ENCODE measurements around the gene PVR. TPM values are rescaled to one million over a fixed set of nuclear protein-coding genes. Genes with fewer than 3 reads are reported as not detected.
A peak's percentile ranks its signal among the peaks of the same experiment; 100 is the strongest.

PVR gene
- total RNA-seq, 1 experiment from 2014 or later: 52.1 TPM

DNA sequence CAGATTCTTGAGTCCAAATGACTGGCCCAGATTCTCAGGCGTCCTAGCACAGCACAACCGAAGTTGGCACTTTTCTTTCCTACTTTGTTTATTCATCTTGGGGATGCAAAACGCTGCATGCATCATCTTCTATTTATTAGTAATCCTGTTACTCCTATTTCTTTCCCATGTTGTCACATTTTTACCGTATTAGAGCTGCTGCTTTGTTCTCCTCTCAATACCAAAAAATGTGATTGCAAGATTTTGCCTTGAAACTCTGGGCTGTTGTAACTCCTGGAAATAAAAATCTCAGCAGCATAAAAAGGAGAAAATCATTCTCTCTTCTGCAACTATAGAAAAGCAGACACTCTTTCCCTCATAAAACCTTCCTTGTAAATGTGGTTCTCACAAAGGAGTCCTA, 43.2 kb upstream of the PVR start:
- DNase-seq: no peak
- Histone ChIP-seq H3K27ac (no peak overlapping the region), H3F3A (ENCODE audit: insufficient read depth, low read depth) (peaks cover 17% of the 10 kb centered on the region; the same call in 1 of the 2 replicates), H4K20me1 (ENCODE audit: insufficient read depth) (no peaks in the 10 kb centered on the region), H3K36me3 (ENCODE audit: low read depth) (no peaks in the 10 kb centered on the region), H3K4me3 (no peak overlapping the region), H3K9me3 (ENCODE audit: insufficient read depth, low read depth) (peaks cover 3% of the 10 kb centered on the region; the same call in 1 of the 2 replicates), H3K27me3 (ENCODE audit: insufficient read depth, low read depth) (no peaks in the 10 kb centered on the region), H3K4me2 (no peak overlapping the region), H3K79me2 (ENCODE audit: low read depth) (no peaks in the 10 kb centered on the region), H3K4me1 (replicated peaks; ENCODE audit: insufficient read depth) (peaks cover 19% of the 10 kb centered on the region), H2AFZ (no peak overlapping the region), H3K9me2 (ENCODE audit: insufficient read depth) (no peaks in the 10 kb centered on the region)
- intact Hi-C loops (cut with micrococcal nuclease; ENCODE audit: unreplicated experiment): no loop called here
- TF ChIP-seq EZH2 (IDR thresholded peaks at IDR 0.05; ENCODE audit: low read depth): no peak
- TF ChIP-seq, protein P1, sequence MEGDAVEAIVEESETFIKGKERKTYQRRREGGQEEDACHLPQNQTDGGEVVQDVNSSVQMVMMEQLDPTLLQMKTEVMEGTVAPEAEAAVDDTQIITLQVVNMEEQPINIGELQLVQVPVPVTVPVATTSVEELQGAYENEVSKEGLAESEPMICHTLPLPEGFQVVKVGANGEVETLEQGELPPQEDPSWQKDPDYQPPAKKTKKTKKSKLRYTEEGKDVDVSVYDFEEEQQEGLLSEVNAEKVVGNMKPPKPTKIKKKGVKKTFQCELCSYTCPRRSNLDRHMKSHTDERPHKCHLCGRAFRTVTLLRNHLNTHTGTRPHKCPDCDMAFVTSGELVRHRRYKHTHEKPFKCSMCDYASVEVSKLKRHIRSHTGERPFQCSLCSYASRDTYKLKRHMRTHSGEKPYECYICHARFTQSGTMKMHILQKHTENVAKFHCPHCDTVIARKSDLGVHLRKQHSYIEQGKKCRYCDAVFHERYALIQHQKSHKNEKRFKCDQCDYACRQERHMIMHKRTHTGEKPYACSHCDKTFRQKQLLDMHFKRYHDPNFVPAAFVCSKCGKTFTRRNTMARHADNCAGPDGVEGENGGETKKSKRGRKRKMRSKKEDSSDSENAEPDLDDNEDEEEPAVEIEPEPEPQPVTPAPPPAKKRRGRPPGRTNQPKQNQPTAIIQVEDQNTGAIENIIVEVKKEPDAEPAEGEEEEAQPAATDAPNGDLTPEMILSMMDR (conservative IDR thresholded peaks at IDR 0.05): no peak
- POLR2A ChIA-PET (ENCODE audit: unreplicated experiment): no interaction called here
- no TSS peak for BruUV-seq (replicated peaks)
- CTCF ChIA-PET: no interaction called here

DNA sequence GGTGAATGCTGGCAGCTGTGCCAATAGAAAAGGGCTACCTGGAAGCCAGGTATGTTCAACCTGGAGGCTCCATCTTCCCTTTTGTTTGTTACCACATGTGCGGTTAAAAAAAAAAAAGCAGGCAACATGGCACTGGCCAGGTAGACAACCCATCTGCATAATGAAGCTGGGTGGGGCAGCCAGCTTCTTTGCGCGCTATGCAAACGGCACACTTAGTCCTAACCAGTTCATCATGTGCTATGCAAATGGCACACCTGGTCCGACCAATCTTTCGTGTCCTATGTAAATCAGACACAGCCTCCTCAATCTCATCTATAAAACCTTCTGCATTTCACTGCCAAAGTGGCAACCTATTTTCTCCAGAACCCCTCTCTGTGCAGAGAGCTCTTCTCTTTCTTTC, 41.6 kb upstream of the PVR start:
- peaks cover 3% of the 10 kb centered on the region; the same call in 1 of the 2 replicates for H3K9me3 ChIP-seq (ENCODE audit: insufficient read depth, low read depth)
- peaks cover 26% of the 10 kb centered on the region for H3K4me1 ChIP-seq (replicated peaks; ENCODE audit: insufficient read depth)
- H3K4me2 ChIP-seq: no peak overlapping the region
- intact Hi-C loops (cut with micrococcal nuclease; ENCODE audit: unreplicated experiment): loop anchor here (2.0 kb wide), 1 partner anchor 25 kb away; no protein-coding TSS in a partner anchor
- no peaks in the 10 kb centered on the region for H4K20me1 ChIP-seq (ENCODE audit: insufficient read depth)
- H3K79me2 ChIP-seq (ENCODE audit: low read depth): no peaks in the 10 kb centered on the region
- peaks cover 24% of the 10 kb centered on the region; the same call in 1 of the 2 replicates for H3F3A ChIP-seq (ENCODE audit: insufficient read depth, low read depth)
- H3K27ac ChIP-seq: no peak overlapping the region
- H2AFZ ChIP-seq: no peak overlapping the region
- ChIA-PET CTCF (interaction anchor here (0.6 to 1.0 kb wide), 4 partner anchors 8 to 441 kb away, joined by 3 to 10 read pairs (median 6); no protein-coding TSS in a partner anchor), POLR2A (ENCODE audit: unreplicated experiment) (interaction anchor here (0.5 to 0.8 kb wide), 8 partner anchors 22 to 1026 kb away, joined by 3 to 16 read pairs (median 6); no protein-coding TSS in a partner anchor)
- no peaks in the 10 kb centered on the region for H3K9me2 ChIP-seq (ENCODE audit: insufficient read depth)
- no peaks in the 10 kb centered on the region for H3K27me3 ChIP-seq (ENCODE audit: insufficient read depth, low read depth)
- TF ChIP-seq, protein P1 (conservative IDR thresholded peaks at IDR 0.05): no peak
- no peak for TF ChIP-seq EZH2 (IDR thresholded peaks at IDR 0.05; ENCODE audit: low read depth)
- no peaks in the 10 kb centered on the region for H3K36me3 ChIP-seq (ENCODE audit: low read depth)
- peak; percentile 70 to 83 for DNase-seq
- BruUV-seq (replicated peaks): no TSS peak
- no peak overlapping the region for H3K4me3 ChIP-seq

DNA sequence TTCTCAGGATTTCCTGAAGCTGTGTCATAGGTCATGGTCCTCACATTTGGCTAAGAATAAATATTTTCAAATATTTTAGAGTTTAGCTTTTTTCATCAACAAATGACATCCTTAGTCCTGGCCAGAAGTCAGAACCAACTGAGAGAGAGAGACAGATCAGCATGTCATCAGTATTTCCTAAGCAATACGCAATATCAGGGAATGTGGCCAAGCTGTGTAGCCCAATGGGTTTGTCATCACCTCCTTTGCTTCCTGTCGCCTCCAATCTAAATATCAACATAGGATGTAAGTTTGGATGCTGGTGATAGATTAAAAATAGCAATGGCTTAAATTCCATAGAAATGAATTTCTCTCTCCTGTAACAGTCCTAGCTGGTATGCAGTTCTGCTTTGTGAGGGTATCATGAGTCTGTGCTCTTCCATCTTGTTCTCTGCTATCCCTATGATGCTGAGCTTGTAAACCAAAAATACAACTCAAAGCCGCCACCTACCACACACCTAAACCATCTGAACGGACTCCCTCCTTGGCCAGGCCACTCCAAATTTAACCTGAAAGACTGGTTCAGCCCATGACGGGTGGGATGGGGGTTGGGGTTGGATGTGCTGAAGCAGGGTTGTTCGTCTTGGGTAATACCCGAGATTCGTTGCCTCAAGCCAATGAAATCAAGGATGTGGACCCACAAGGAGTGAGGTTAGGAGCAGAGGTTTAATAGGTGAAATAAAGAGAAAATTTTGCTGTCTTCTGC, 40.3 kb upstream of the PVR start:
- Histone ChIP-seq H3K36me3 (ENCODE audit: low read depth) (no peaks in the 10 kb centered on the region), H3K27me3 (ENCODE audit: insufficient read depth, low read depth) (no peaks in the 10 kb centered on the region), H3K9me3 (ENCODE audit: insufficient read depth, low read depth) (no peaks in the 10 kb centered on the region; the same call in 1 of the 2 replicates), H3K79me2 (ENCODE audit: low read depth) (no peaks in the 10 kb centered on the region), H2AFZ (no peak overlapping the region), H3K4me1 (replicated peaks; ENCODE audit: insufficient read depth) (peaks cover 39% of the 10 kb centered on the region), H3K9me2 (ENCODE audit: insufficient read depth) (no peaks in the 10 kb centered on the region), H4K20me1 (ENCODE audit: insufficient read depth) (no peaks in the 10 kb centered on the region), H3K4me3 (no peak overlapping the region), H3F3A (ENCODE audit: insufficient read depth, low read depth) (peaks cover 29% of the 10 kb centered on the region; the same call in 1 of the 2 replicates), H3K4me2 (no peak overlapping the region), H3K27ac (no peak overlapping the region)
- intact Hi-C loops (cut with micrococcal nuclease; ENCODE audit: unreplicated experiment): loop anchor here (2.0 kb wide), 1 partner anchor 23 kb away; no protein-coding TSS in a partner anchor
- ChIA-PET POLR2A (ENCODE audit: unreplicated experiment) (interaction anchor here (0.5 kb wide), 1 partner anchor 10 kb away, joined by 3 read pairs; no protein-coding TSS in a partner anchor), CTCF (interaction anchor here (0.7 kb wide), 1 partner anchor 41 kb away, joined by 4 read pairs; no protein-coding TSS in a partner anchor)
- no peak for DNase-seq
- TF ChIP-seq, protein P1 (conservative IDR thresholded peaks at IDR 0.05): no peak
- TF ChIP-seq EZH2 (IDR thresholded peaks at IDR 0.05; ENCODE audit: low read depth): no peak
- BruUV-seq (replicated peaks): no TSS peak
